ENCODE data around the gene TNPO1.

The TNPO1 gene

DNA sequence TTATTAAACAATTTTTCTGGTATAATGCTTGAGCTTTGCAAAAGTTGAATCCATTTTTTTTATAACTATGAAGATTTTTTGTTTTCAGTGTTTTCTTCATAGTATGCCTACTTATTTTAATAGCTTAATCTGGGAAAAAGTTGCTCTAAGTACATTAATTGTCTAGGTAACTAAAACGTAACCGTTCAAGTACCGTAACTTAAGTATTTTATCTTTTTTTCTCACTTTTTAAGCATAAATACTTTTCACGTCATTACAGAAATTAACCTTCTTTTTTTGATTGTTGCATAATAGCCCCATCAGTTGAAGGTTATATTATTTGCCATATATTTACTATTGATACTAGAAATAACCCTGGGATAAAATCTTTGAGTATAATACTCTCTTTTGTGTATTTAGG is 15.2 kb downstream of the TNPO1 start:
- Histone ChIP-seq H3K4me1 (no peaks in the 10 kb centered on the region), H3K9me3 (no peaks in the 10 kb centered on the region), H3K4me3 (no peak overlapping the region), H3K27me3 (ENCODE audit: low read depth) (no peaks in the 10 kb centered on the region), H3K36me3 (replicated peaks) (no peaks in the 10 kb centered on the region)
- no peak for DNase-seq (ENCODE audit: low spot score in 2 of 2)
- in situ Hi-C loops (cut with MboI; ENCODE audit: low sequenced_read_pairs), result no loop called here

DNA sequence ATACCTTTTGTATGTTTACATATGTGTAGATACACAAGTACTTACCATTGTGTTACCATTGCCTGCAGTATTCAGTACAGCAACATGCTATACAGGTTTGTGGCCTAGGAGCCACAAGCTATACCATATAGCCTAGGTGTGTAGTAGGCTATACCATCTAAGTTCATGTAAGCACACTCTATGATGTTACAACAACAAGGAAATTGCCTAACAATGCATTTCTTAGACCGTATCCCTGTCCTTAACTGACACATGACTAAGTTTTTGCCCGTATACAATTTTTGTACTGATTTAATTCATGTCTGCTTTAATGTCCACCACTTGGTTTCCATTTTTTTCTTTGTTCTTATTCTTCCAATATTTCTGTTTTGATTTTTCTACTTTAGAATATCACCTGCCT is 18.5 kb downstream of the TNPO1 start:
- H3K27me3 ChIP-seq (ENCODE audit: low read depth), result no peaks in the 10 kb centered on the region
- H3K4me3 ChIP-seq, result no peak overlapping the region
- DNase-seq (ENCODE audit: low spot score in 2 of 2), result no peak
- in situ Hi-C loops (cut with MboI; ENCODE audit: low sequenced_read_pairs), result no loop called here
- H3K36me3 ChIP-seq (replicated peaks), result no peaks in the 10 kb centered on the region
- H3K4me1 ChIP-seq, result no peaks in the 10 kb centered on the region
- H3K9me3 ChIP-seq, result no peaks in the 10 kb centered on the region

DNA sequence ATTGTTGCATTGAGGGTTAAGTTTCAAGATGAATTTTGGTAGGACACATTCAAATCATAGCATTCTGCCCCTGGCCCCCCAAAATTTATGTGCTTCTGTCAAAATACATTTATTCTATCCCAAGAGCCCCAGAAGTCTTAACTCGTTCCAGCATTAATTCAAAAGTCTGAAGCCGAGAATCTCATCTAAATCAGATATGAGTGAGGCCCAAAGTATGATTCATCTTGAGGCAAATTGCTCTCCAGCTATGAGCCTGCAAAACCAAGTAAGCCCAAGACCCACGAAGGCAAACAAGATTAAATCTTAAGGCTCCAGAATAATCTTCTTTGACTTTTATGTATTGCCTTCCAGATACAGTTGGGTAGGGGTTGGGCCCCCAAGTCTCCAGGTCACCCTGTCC is 19.2 kb downstream of the TNPO1 start:
- in situ Hi-C loops (cut with MboI; ENCODE audit: low sequenced_read_pairs), result no loop called here
- Histone ChIP-seq H3K27me3 (ENCODE audit: low read depth) (no peaks in the 10 kb centered on the region), H3K4me3 (no peak overlapping the region), H3K4me1 (no peaks in the 10 kb centered on the region), H3K9me3 (no peaks in the 10 kb centered on the region), H3K36me3 (replicated peaks) (no peaks in the 10 kb centered on the region)
- DNase-seq (ENCODE audit: low spot score in 2 of 2), result no peak

DNA sequence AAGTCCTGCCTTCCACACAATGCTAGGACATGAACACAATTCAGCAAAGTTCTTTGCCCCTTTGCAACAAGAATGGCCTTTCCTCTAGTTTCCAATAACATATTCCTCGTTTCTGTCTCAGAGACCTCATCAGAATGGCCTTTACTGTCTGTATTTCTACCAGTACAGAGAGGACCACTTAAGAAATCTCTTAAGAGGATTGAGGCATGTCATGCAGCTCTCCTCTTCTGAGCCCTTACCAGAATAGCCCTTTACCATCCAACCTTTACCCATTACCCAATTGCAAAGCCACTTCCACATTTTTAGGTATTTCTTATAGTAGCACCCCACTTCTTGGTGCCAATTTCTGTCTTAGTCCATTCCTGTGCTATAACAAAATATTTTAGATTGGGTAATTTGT is 20.3 kb downstream of the TNPO1 start:
- no peak overlapping the region for H3K4me3 ChIP-seq
- no peaks in the 10 kb centered on the region for H3K4me1 ChIP-seq

DNA sequence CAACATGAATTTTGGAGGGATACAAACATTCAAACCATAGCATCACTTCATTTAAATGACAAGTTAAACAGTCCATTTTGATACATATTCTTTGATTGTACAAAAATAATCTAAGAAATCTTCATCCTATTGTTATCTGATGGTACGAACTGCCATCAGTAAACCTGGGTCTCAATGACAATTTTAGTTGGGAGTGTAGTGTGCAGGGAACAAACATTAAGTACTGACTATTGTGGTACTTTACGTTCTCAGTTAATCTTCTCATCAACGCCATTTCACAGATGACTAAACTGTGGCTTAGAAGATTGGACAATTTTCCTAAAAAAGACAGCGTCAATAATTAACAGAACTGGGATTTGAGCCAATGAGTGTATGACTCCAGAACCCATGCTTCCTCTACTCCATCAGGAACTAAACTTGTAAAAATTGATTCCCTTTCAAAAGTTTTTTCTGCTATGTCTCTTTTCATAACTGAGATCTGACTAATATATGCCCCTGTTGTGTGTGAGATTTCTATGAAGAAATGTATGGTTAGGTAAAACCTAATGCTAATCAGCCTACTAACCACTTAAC is 21.1 kb downstream of the TNPO1 start:
- Histone ChIP-seq H3K36me3 (replicated peaks) (no peaks in the 10 kb centered on the region), H3K4me3 (no peak overlapping the region), H3K27me3 (ENCODE audit: low read depth) (no peaks in the 10 kb centered on the region), H3K9me3 (no peaks in the 10 kb centered on the region), H3K4me1 (no peaks in the 10 kb centered on the region)
- in situ Hi-C loops (cut with MboI; ENCODE audit: low sequenced_read_pairs), result no loop called here
- no peak for DNase-seq (ENCODE audit: low spot score in 2 of 2)

More for the DNA sequence above, 20.3 kb downstream of the TNPO1 start:
- H3K27me3 ChIP-seq (ENCODE audit: low read depth), result no peaks in the 10 kb centered on the region
- in situ Hi-C loops (cut with MboI; ENCODE audit: low sequenced_read_pairs), result no loop called here
- H3K9me3 ChIP-seq, result no peaks in the 10 kb centered on the region
- H3K36me3 ChIP-seq (replicated peaks), result no peaks in the 10 kb centered on the region
- no peak for DNase-seq (ENCODE audit: low spot score in 2 of 2)

DNA sequence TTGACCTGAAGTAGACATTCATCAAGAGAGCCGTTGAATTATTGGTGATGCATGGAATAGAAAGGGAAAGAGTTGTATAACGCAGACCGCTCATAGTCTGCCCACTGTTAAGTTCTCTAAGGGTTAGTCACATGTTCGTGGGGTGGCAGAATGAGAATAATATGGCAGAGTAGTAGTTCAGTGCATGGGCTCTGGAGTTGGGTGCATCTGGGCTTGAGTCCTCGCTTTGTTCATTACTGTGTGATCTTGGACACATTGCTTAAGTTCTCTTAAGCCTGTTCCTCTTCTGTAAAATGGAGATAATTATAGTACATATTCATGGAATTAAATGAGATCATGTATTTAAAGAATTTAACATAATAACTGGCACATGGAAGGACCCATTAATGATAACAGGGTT is 23.6 kb downstream of the TNPO1 start:
- in situ Hi-C loops (cut with MboI; ENCODE audit: low sequenced_read_pairs), result no loop called here

DNA sequence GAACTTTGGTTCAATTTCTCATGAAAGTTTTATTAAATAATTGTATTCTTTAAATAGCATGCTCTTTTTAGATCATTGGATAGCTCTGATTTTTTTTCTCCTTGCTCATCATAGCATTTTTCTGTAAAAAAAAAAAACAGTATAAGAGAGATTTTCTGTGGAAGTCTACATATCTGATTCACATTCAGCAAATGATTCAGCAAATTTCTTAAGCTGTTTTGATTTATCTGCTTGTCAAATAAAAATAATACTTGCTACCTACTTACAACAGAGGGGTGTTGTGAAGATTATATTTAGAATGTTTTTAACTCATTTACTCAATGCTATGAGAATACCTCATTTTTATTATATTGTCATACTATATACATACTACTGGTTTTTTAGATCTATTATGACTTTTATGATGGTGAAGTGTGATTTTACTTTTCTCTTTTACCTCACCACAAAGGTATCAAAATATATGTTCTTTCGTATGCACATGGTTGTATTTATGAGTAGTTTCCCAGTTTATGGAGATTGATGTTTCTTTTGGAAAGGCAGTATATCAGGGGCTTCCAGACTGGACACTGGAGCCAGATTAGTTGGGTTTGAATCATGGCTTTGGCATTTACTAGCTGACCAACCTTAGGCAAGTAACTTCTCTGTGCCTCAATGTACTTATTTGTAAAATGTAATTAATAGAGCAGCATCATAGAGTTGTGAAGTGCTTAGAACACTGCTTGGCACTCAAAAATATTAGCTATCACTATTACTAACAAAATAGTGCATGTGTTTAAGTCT is 25.5 kb downstream of the TNPO1 start:
- Histone ChIP-seq H3K9me3 (no peaks in the 10 kb centered on the region), H3K4me3 (no peak overlapping the region), H3K4me1 (no peaks in the 10 kb centered on the region; the same call in 1 of the 2 replicates), H3K27me3 (ENCODE audit: low read depth) (no peaks in the 10 kb centered on the region), H3K36me3 (replicated peaks) (no peaks in the 10 kb centered on the region)
- in situ Hi-C loops (cut with MboI; ENCODE audit: low sequenced_read_pairs), result no loop called here
- no peak for DNase-seq (ENCODE audit: low spot score in 2 of 2)

More for the DNA sequence above, 23.6 kb downstream of the TNPO1 start:
- Histone ChIP-seq H3K36me3 (replicated peaks) (no peaks in the 10 kb centered on the region), H3K4me1 (no peaks in the 10 kb centered on the region), H3K27me3 (ENCODE audit: low read depth) (no peaks in the 10 kb centered on the region), H3K4me3 (no peak overlapping the region), H3K9me3 (no peaks in the 10 kb centered on the region)
- no peak for DNase-seq (ENCODE audit: low spot score in 2 of 2)

DNA sequence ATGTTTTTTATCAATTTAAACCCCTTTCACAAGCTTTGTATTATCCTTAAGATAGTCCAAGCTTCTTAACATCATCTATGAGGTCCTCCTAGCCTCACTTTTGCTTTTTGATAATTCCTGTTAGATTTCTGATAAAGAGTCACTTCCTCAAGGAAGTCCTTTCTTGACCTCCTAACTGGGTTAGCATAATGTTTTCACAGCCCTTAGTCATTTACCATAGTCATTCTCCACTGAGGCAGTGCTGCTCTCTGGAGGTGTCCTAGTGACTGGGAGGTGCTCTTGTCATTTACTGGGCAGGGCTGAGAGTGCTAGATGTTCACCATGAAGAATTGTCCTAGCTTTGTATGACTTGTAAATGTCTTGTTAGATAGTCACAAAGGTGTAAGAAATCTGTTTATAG is 26.4 kb downstream of the TNPO1 start:
- in situ Hi-C loops (cut with MboI; ENCODE audit: low sequenced_read_pairs), result no loop called here
- Histone ChIP-seq H3K4me1 (peaks cover 9% of the 10 kb centered on the region), H3K36me3 (replicated peaks) (no peaks in the 10 kb centered on the region), H3K27me3 (ENCODE audit: low read depth) (no peaks in the 10 kb centered on the region), H3K4me3 (no peak overlapping the region), H3K9me3 (no peaks in the 10 kb centered on the region)
- DNase-seq (ENCODE audit: low spot score in 2 of 2), result no peak

DNA sequence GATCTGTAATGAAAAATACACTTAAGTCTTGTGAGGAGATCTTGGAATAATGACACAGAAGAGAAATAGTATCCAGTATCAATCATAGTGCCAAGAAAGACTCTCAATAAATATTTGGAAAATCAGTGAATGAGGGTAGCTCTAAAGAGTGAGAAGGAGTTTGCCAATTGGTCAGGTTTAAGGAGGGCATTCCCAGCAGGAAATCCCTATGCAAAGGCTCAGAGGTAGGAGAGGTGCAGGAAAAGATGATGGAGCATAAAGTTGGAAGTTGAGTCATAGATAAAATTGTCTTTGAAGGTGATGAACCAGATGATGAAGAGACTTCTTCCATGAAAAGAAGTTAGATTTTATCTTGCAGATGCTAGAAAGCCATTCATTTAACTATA is 27.8 kb downstream of the TNPO1 start:
- no peak for DNase-seq (ENCODE audit: low spot score in 2 of 2)
- H3K4me1 ChIP-seq, result peaks cover 9% of the 10 kb centered on the region
- no peak overlapping the region for H3K4me3 ChIP-seq
- in situ Hi-C loops (cut with MboI; ENCODE audit: low sequenced_read_pairs), result no loop called here
- peaks cover 4% of the 10 kb centered on the region; the same call in 1 of the 2 replicates for H3K36me3 ChIP-seq (replicated peaks)
- H3K27me3 ChIP-seq (ENCODE audit: low read depth), result no peaks in the 10 kb centered on the region
- H3K9me3 ChIP-seq, result no peaks in the 10 kb centered on the region

DNA sequence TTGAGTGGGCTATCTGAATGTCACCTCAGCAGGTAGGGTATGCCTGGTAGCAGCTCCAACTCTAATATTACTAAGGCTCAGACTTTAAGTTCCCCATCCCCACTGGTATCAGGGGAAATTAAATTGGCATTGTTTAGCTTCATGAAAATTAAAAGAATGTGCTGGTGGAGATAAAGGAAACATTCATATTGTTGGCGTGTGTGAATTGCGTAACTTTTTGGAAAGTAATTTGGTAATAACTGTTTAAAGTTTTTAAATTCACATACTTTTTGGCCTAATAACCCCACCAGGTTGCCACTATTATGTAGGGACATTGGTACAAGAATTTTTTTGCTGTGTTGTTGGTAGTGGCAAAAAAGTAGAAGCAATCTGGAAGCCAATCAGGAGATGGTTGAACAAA is 29.4 kb downstream of the TNPO1 start:
- Histone ChIP-seq H3K9me3 (no peaks in the 10 kb centered on the region), H3K4me1 (peaks cover 17% of the 10 kb centered on the region), H3K27me3 (ENCODE audit: low read depth) (no peaks in the 10 kb centered on the region), H3K4me3 (no peak overlapping the region), H3K36me3 (replicated peaks) (peaks cover 4% of the 10 kb centered on the region; the same call in 1 of the 2 replicates)
- DNase-seq (ENCODE audit: low spot score in 2 of 2), result no peak
- in situ Hi-C loops (cut with MboI; ENCODE audit: low sequenced_read_pairs), result no loop called here

DNA sequence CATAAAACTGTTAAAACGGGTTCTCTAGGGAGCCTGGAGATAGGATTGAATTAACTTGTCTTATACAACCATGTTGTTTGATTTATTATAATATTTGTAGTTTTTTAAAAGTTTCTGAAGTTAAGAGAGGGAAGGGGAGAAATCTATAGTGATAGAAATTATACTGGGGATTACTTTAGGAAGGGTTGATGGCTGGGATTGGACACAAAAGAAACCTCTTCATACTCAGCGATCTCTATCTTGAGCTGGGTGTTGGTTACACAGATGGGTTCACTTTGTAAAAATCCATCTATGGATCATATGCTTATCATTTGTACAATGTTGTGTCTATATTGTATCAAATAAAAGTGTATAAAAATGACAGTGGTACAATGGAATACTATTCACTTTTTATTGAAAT is 30.0 kb downstream of the TNPO1 start:
- H3K4me1 ChIP-seq, result peaks cover 23% of the 10 kb centered on the region
- in situ Hi-C loops (cut with MboI; ENCODE audit: low sequenced_read_pairs), result no loop called here
- no peaks in the 10 kb centered on the region for H3K9me3 ChIP-seq
- no peaks in the 10 kb centered on the region for H3K27me3 ChIP-seq (ENCODE audit: low read depth)
- DNase-seq (ENCODE audit: low spot score in 2 of 2), result no peak
- no peak overlapping the region for H3K4me3 ChIP-seq
- peaks cover 8% of the 10 kb centered on the region for H3K36me3 ChIP-seq (replicated peaks)

DNA sequence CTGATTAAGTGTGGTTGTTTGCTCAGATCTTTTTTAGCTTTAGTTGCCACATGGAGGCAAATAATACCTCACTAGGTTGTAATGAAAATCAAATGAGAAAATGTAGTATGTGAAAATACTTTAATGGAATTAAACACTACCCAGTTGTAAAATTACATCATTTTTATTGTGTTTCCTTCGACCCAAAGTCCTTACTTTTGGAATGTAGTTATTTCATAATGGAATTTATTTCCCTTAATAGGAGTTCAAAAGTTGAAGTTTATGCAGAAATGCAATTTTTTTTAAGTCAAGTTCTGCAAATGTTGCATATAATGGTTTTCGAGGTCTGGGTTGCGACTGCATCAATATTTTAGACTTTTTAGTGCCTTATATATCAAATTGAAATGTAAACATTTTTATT is 31.0 kb downstream of the TNPO1 start:
- no peaks in the 10 kb centered on the region for H3K9me3 ChIP-seq
- no peak for DNase-seq (ENCODE audit: low spot score in 2 of 2)
- no peaks in the 10 kb centered on the region for H3K27me3 ChIP-seq (ENCODE audit: low read depth)
- in situ Hi-C loops (cut with MboI; ENCODE audit: low sequenced_read_pairs), result no loop called here
- peak overlapping the region; percentile 97 for H3K4me3 ChIP-seq
- H3K36me3 ChIP-seq (replicated peaks), result peaks cover 18% of the 10 kb centered on the region
- peaks cover 25% of the 10 kb centered on the region for H3K4me1 ChIP-seq

DNA sequence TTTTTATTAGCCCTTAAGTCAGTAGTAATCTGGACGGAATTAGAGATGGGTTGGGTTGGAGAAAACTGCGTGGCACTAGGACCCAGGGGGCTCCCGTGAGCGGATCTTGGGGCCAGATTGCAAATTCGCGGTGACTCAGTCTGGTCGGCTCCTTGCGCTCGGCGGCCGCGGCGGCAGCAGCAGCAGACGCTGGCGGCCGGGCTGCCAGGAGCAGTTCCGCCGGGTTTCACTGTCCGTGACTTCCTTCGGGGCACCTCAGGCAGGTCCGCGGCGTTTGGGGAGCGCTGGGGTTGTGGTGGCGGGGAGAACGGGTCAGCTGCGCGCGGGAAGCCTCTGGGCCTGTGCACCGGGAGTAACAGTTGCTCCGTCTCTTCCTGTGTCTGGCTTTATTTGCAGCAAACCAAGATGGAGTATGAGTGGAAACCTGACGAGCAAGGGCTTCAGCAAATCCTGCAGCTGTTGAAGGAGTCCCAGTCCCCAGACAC is 31.6 kb downstream of the TNPO1 start:
- Histone ChIP-seq H3K36me3 (replicated peaks) (peaks cover 24% of the 10 kb centered on the region), H3K4me1 (peaks cover 25% of the 10 kb centered on the region), H3K9me3 (no peaks in the 10 kb centered on the region), H3K27me3 (ENCODE audit: low read depth) (no peaks in the 10 kb centered on the region), H3K4me3 (peak overlapping the region; percentile 97)
- DNase-seq (ENCODE audit: low spot score in 2 of 2), result peak; percentile 82 to 89
- in situ Hi-C loops (cut with MboI; ENCODE audit: low sequenced_read_pairs), result no loop called here
